GM19468 (cell line): ENCODE measurements around the gene MRPL52.

ENCODE experiments used
- ATAC-seq: cut with Tn5 transposase; IDR thresholded peaks from one replicate; pipeline ENCODE4 v1.9.1; 2021; ENCODE audit warnings: mild to moderate bottlenecking, moderate library complexity, moderate number of reproducible peaks; ENCODE audit not compliant: unreplicated experiment; ENCODE audit errors: extremely low read depth

MRPL52 gene

DNA sequence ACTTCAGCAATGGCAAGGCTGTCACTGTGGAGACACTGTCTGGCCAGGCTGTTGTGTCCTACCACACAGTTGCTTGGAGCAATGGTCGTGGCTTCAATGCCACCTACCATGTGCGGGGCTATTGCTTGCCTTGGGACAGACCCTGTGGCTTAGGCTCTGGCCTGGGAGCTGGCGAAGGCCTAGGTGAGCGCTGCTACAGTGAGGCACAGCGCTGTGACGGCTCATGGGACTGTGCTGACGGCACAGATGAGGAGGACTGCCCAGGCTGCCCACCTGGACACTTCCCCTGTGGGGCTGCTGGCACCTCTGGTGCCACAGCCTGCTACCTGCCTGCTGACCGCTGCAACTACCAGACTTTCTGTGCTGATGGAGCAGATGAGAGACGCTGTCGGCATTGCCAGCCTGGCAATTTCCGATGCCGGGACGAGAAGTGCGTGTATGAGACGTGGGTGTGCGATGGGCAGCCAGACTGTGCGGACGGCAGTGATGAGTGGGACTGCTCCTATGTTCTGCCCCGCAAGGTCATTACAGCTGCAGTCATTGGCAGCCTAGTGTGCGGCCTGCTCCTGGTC, 46.1 kb downstream of the MRPL52 start:
- no peak for ATAC-seq

GRCh38 chr14:22877000-22877501, 47.4 kb downstream of the MRPL52 start:
- no peak for ATAC-seq

DNA sequence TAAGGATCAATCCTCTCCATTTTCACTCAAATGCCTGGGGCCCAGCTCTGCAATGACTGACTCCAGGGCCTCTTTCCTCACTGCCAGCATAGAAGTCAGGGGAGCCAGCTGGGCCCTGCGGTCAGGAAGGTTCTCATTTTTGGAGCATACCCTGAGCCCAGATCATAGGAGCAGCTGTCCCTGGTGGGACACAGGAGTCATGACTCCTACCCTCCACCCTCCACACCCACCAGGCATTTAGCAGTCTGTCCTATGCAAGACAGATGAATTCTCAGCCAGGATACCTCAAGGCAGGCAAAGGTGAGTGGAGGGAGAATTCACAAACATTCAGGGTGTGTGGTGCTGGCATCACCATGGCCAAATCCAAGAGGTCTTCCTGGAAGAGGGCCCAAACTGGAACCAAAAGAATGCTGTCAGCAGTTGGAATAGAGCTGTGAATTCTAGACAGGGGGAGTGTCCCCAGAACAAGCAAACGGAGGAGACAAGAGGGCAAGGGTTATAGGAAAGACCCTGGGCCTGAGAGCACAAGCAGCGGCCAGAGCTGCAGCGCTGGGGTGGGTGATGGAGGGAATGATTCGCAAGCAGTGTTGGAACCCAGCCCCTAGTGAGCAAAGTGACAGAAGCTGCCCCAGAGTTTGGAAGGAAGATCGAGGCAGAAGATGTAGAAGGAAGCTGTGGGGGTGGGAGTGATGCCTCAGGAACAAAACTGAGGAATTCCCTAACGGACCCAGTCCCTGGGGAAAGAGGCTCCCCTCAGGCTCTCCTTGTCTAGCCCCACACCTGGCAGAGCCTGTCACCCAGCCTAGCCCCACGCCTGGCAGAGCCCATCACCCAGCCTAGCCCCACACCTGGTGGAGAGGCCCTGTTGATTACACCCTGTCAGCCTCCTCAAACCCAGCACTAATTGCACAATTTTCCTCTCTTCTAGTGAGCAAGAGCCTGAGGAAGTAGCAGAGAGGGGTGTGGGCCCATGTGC, 48.9 kb downstream of the MRPL52 start:
- no peak for ATAC-seq

GRCh38 chr14:22882064-22882463, 52.4 kb downstream of the MRPL52 start:
- no peak for ATAC-seq

DNA sequence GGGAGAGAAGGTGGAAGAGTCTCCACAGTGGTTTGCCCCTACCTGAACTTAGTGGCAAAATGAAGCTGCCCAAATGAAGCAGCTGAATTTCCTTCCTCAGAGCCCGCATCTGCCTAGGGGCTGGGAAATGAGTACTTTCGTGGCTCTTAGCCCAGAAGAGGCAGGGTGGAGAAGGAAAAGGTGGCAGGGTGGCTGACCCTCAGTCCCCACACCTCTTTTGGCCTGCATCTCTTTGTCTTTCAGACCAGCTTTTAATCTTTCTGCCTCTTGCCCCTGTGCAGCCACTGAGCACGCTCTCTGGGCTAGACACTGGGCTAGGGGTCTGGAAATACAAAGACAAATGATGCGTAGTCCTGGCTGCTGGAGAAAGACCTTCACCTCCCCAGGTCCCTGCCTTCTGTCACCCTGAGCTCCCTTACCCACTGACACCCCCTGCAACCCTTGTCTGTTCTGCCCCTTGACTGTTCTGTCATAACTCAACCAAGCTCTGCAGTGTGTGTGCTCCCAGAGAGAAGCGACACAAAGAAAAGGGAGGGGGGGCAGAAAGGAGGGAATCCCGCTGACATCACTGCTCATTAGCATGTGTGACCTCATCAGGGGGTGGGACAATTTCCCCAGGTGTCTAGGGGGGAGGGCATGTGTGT, 53.0 kb downstream of the MRPL52 start:
- ATAC-seq = no peak

GRCh38 chr14:22883173-22883976, 53.7 kb downstream of the MRPL52 start, which contains the start of gene REM2:
Gene REM2, plus strand, starts transcription at chr14:22883222. Its CDS starts 66 bp downstream, at chr14:22883288.
- ATAC-seq = no peak

GRCh38 chr14:22884076-22884737, 54.5 kb downstream of the MRPL52 start:
- no peak for ATAC-seq
